ENCODE data around the gene SGPP2. TPM values are rescaled to one million over a fixed set of nuclear protein-coding genes. Genes with fewer than 3 reads are reported as not detected.

Gene SGPP2
- total RNA-seq, 2 donors from 2014 or later: 2.1 to 13.0 TPM

DNA sequence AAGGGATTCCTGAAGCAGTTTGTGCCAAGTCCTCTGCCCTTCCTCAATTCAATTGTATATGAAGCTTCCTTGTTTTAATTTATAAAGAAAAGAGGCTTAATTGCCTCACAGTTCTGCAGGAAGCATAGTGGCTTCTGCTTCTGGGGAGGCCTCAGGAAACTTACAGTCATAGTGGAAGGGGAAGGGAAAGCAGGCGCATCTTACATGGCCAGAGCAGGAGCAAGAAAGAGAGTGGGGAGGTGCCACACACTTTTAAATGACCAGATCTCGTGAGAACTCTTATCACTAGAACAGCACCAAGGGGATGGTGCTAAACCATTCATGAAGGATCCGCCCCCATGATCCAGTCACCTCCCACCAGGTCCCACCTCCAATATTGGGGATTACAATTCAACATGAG lies 114.2 kb downstream of the SGPP2 start:
- TF ChIP-seq, protein P1, sequence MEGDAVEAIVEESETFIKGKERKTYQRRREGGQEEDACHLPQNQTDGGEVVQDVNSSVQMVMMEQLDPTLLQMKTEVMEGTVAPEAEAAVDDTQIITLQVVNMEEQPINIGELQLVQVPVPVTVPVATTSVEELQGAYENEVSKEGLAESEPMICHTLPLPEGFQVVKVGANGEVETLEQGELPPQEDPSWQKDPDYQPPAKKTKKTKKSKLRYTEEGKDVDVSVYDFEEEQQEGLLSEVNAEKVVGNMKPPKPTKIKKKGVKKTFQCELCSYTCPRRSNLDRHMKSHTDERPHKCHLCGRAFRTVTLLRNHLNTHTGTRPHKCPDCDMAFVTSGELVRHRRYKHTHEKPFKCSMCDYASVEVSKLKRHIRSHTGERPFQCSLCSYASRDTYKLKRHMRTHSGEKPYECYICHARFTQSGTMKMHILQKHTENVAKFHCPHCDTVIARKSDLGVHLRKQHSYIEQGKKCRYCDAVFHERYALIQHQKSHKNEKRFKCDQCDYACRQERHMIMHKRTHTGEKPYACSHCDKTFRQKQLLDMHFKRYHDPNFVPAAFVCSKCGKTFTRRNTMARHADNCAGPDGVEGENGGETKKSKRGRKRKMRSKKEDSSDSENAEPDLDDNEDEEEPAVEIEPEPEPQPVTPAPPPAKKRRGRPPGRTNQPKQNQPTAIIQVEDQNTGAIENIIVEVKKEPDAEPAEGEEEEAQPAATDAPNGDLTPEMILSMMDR (IDR thresholded peaks at IDR 0.05): no peak
- Histone ChIP-seq H3K27ac (no peak overlapping the region), H3K4me1 (no peaks in the 10 kb centered on the region), H3K4me3 (no peak overlapping the region), H3K36me3 (no peaks in the 10 kb centered on the region), H3K27me3 (no peaks in the 10 kb centered on the region), H3K9me3 (no peaks in the 10 kb centered on the region)
- no peak for DNase-seq (ENCODE audit: low spot score)

DNA sequence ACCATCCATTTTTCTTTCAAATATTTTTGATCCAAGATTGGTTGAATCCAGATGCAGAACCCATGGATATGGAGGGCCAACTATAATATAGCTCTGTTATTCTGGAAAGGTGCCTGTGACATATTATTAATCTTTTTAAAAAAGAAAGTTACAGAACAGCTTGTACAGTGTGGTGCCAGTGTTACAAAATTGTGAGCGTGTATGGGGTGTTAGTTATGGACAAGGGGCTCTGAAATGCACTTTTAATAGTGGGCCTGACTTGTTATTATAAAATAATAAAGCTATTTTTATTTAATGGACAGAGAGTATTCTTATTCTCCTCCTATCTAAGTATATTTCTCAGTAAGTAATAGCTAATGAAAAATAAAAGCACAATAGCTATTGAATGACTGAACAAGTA lies 120.3 kb downstream of the SGPP2 start:
- H3K27me3 ChIP-seq: no peaks in the 10 kb centered on the region
- H3K4me1 ChIP-seq: no peaks in the 10 kb centered on the region
- H3K9me3 ChIP-seq: no peaks in the 10 kb centered on the region
- TF ChIP-seq, protein P1 (IDR thresholded peaks at IDR 0.05): no peak
- H3K4me3 ChIP-seq: no peak overlapping the region
- H3K36me3 ChIP-seq: no peaks in the 10 kb centered on the region
- H3K27ac ChIP-seq: no peak overlapping the region
- DNase-seq (ENCODE audit: low spot score): no peak

DNA sequence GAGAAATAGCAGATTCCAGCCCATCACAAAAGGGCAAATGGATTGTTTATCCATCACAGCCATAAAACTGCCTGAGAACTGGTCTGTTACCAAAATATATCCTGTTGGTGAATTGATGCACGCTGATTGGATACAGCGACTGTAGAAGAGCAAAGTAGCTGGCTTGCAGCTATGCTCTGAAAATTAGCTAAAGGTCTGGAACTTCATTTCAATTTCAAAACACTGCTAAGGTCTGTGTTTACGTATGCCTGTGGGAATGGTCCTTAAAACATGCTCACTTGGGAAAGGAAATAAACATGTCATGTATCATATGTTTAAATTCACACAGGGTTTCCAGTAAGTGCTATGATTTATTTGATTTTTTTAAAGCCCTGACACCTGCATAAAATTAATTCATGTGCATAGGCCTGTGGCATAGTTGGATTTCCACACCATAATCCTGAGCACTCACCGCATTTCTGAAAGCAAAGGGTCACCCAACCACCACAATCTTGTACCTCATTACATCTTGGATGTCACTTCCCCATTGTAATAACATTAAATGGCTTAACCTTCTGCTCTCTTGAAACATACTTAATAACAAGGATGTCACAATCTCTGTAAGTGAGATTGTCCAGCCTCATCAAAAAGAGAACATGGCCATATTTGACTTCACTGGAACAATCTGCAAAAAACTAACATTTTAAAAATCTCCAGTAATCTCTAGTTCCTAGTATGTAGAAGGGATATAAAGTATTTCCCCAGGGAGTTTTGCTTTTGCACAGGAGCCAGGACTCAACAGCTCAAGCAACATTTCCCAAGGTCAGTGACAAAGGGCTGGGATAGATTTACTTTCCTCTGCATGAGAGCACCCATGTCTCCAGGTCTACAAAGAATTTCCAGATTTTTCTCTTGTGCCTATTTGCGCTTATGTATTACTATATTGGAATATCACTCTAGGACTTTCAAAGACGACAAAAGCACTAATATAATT lies 121.8 kb downstream of the SGPP2 start:
- no peaks in the 10 kb centered on the region for H3K27me3 ChIP-seq
- H3K9me3 ChIP-seq: no peaks in the 10 kb centered on the region
- DNase-seq (ENCODE audit: low spot score): no peak
- TF ChIP-seq, protein P1 (IDR thresholded peaks at IDR 0.05): no peak
- no peak overlapping the region for H3K27ac ChIP-seq
- H3K4me3 ChIP-seq: no peak overlapping the region
- H3K36me3 ChIP-seq: no peaks in the 10 kb centered on the region
- H3K4me1 ChIP-seq: no peaks in the 10 kb centered on the region

DNA sequence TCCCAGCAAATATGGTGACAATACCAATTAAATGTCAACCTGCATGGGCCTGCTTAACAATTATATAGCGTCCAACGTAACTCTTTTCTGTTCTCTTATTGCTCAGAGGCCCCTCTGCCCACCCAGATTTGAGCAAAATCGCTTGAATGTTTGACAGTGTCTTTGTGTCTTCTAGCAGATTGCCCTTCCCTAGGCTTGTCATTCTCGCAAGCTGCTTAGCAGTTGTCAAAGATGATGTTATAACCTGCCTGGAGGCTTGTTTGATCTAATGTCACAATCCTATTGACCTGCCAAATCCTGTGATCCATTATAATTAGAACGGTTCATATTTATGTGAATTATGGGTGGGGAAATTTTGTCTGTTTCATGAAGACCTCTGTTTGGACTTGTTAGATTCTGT lies 122.7 kb downstream of the SGPP2 start:
- H3K27me3 ChIP-seq: no peaks in the 10 kb centered on the region
- no peaks in the 10 kb centered on the region for H3K36me3 ChIP-seq
- TF ChIP-seq, protein P1 (IDR thresholded peaks at IDR 0.05): no peak
- H3K27ac ChIP-seq: no peak overlapping the region
- H3K4me1 ChIP-seq: no peaks in the 10 kb centered on the region
- no peaks in the 10 kb centered on the region for H3K9me3 ChIP-seq
- DNase-seq (ENCODE audit: low spot score): no peak
- H3K4me3 ChIP-seq: no peak overlapping the region

DNA sequence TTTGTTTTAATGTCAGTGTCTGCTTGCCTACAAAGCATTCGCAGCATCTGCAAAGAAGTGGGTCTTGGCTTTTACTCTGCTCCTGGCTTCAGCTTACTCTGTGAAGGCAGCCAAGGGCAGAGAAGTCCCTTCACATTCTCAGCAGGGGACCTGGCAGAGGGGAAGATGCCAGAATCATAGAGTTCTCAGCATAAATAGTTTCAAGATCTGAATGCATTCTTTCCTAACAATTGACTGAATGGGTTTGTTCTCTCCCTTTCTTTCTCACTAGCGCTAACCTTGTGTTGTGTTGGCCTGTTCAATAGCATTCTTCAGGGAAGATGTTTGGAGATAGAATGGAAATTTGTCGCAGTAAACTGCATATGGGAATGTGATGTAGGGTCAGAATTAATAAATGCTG lies 124.6 kb downstream of the SGPP2 start:
- Histone ChIP-seq H3K27ac (no peak overlapping the region), H3K27me3 (no peaks in the 10 kb centered on the region), H3K4me1 (no peaks in the 10 kb centered on the region), H3K9me3 (no peaks in the 10 kb centered on the region), H3K4me3 (no peak overlapping the region), H3K36me3 (no peaks in the 10 kb centered on the region)
- no peak for DNase-seq (ENCODE audit: low spot score)
- TF ChIP-seq, protein P1 (IDR thresholded peaks at IDR 0.05): no peak
